Measurements from ENCODE around the gene SLC32A1. TPM values are rescaled to one million over a fixed set of nuclear protein-coding genes. Genes with fewer than 3 reads are reported as not detected.

The SLC32A1 gene
- total RNA-seq, 1 experiment from 2014 or later: 0.24 TPM

- Histone ChIP-seq H2AFZ (ENCODE audit: low read length) (no peak overlapping the region), H3K18ac (ENCODE audit: insufficient read length, low read depth, low read length) (no peak overlapping the region), H4K8ac (replicated peaks; ENCODE audit: insufficient read length, low read depth, low read length) (no peak overlapping the region), H3K9ac (ENCODE audit: extremely low read depth, insufficient read length, low read length) (no peak overlapping the region), H2BK20ac (ENCODE audit: low read depth, low read length, poor library complexity, severe bottlenecking) (no peak overlapping the region), H3K27me3 (ENCODE audit: insufficient read depth, low read length) (peaks cover 39% of the 10 kb centered on the region), H3K23me2 (ENCODE audit: insufficient read length, low read depth, low read length, poor library complexity, severe bottlenecking) (peaks cover 20% of the 10 kb centered on the region), H2BK12ac (ENCODE audit: insufficient read length, low read depth, low read length) (no peak overlapping the region), H3K4ac (ENCODE audit: low read depth, low read length) (no peak overlapping the region), H4K5ac (ENCODE audit: insufficient read length, low read depth, low read length) (no peak overlapping the region), H2BK120ac (ENCODE audit: low read depth, low read length, poor library complexity, severe bottlenecking) (no peak overlapping the region), H3K4me1 (ENCODE audit: insufficient read depth, low read length) (peaks cover 6% of the 10 kb centered on the region; the same call in 1 of the 2 replicates), H4K91ac (ENCODE audit: insufficient read length, low read depth, low read length) (no peak overlapping the region), H3K9me3 (ENCODE audit: control insufficient read depth, low read depth, low read length) (no peaks in the 10 kb centered on the region), H3K14ac (ENCODE audit: insufficient read depth, low read length) (no peak overlapping the region), H3K4me2 (ENCODE audit: insufficient read depth, insufficient read length, low read length) (peak overlapping the region; percentile 67), H4K20me1 (ENCODE audit: control insufficient read depth, insufficient read depth, insufficient read length) (no peaks in the 10 kb centered on the region), H3T11ph (ENCODE audit: low read length) (no peak overlapping the region), H2AK5ac (ENCODE audit: insufficient read length, low read length) (no peak overlapping the region), H2BK15ac (ENCODE audit: low read depth, low read length) (no peak overlapping the region), H3K79me2 (ENCODE audit: insufficient read depth, low read length) (0 out of 2 replicates have a peak, but pooled peaks cover 3% of the 10 kb centered on the region), H3K27ac (ENCODE audit: insufficient read length, low read depth, low read length) (no peak overlapping the region), H3K79me1 (ENCODE audit: insufficient read depth, low read depth, low read length, poor library complexity, severe bottlenecking) (no peaks in the 10 kb centered on the region), H2BK5ac (ENCODE audit: insufficient read length, low read length) (no peak overlapping the region), H3K56ac (ENCODE audit: insufficient read length, low read depth, low read length) (no peak overlapping the region), H3K23ac (ENCODE audit: insufficient read length, low read depth, low read length) (no peak overlapping the region)
- Mint-ChIP-seq H3K4me3 (peak overlapping the region in 1 of 2 experiments; percentile 78; a peak in 2 of 5 replicates), H3K9me3 (peaks cover 4 to 6% of the 10 kb centered on the region in 2 experiments; a peak in 3 of 5 replicates), H3K27ac (no peak overlapping the region), H3K27me3 (ENCODE audit: low read depth) (peaks cover 99% of the 10 kb centered on the region), H3K4me1 (peaks cover 41 to 51% of the 10 kb centered on the region in 2 experiments), H3K36me3 (ENCODE audit: insufficient read depth in 1 of 3, low read depth in 3 of 3) (peaks cover 0 to 2% (median 0%) of the 10 kb centered on the region in 3 experiments; a peak in 1 of 7 replicates)
- no peak for DNase-seq
- no CpG with 5 or more reads among the region's 1 CpG for WGBS (ENCODE audit: extremely low coverage, insufficient read length, low lambda C conversion rate)
- TF ChIP-seq CTCF (conservative IDR thresholded peaks at IDR 0.05): no peak; the same call in 2 of the 3 replicates
These were observed 7.4 kb downstream of the SLC32A1 start for GRCh38 chr20:38731738-38732113.

Data from H9 (cell line).